Kidney (tissue), 14 donors: ENCODE data around the gene GRAMD2A. TPM values are rescaled to one million over a fixed set of nuclear protein-coding genes. Genes with fewer than 3 reads are reported as not detected.

Experiments
- DNase-seq, 5 donors: peaks; one replicate each; pipeline ENCODE4 v3.0.0-alpha.2; 2013 to 2020
- FAIRE-seq: peaks from 2 replicates; lab custom pipeline; 2012; peaks lifted over from hg19 to GRCh38; lab: Jason Lieb, UNC
- H3K27ac ChIP-seq, 2 donors: one replicate each; pipeline ENCODE4 v1.7.0; 2013; ENCODE audit warnings: low read depth in 2 of 2, low read length in 2 of 2, inconsistent platforms in 1 of 2
- H3K27me3 ChIP-seq: one replicate; pipeline ENCODE4 v1.7.1; 2013; ENCODE audit warnings: low read length, inconsistent platforms; ENCODE audit not compliant: control insufficient read depth, insufficient read depth
- H3K36me3 ChIP-seq, 3 donors: one replicate each; pipeline versions ENCODE4 v1.7.0 to v1.7.1; 2013; ENCODE audit warnings: low read length in 3 of 3, control low read depth in 1 of 3, inconsistent platforms in 1 of 3; ENCODE audit not compliant: insufficient read depth in 3 of 3, control insufficient read depth in 2 of 3
- H3K4me1 ChIP-seq, 3 donors: one replicate each; pipeline versions ENCODE4 v1.7.0 to v1.7.1; 2013; ENCODE audit warnings: low read length in 3 of 3, inconsistent platforms in 1 of 3, low read depth in 1 of 3; ENCODE audit not compliant: control insufficient read depth in 2 of 3, insufficient read depth in 2 of 3
- H3K4me3 ChIP-seq, 3 donors: one replicate each; pipeline versions ENCODE4 v1.7.0 to v1.8.1; 2013; ENCODE audit warnings: low read length in 3 of 3, control low read depth in 1 of 3, inconsistent platforms in 1 of 3
- H3K9ac ChIP-seq, 3 donors: one replicate each; pipeline versions ENCODE4 v1.7.0 to v1.7.1; 2013; ENCODE audit warnings: low read length in 3 of 3, control low read depth in 1 of 3, inconsistent platforms in 1 of 3
- H3K9me3 ChIP-seq, 3 donors: one replicate each; pipeline versions ENCODE4 v1.7.0 to v1.7.1; 2013; ENCODE audit warnings: low read length in 3 of 3, control low read depth in 1 of 3, inconsistent platforms in 1 of 3; ENCODE audit not compliant: control insufficient read depth in 2 of 3, insufficient read depth in 1 of 3
- intact Hi-C: fragments of 100-400 bp; cut with DNase I; formaldehyde crosslinking; loops from one replicate; pipeline ENCODE4 v1.11.1; 2022
- polyA plus RNA-seq: library from polyadenylated mRNA; stranded (reverse); fragments of 350-450 nt; fragmentation: Illumina TruSeq; extraction: RNeasy Lipid Tissue Mini Kit (QIAGEN cat#74804); gene quantifications from one replicate; pipeline ENCODE4 v1.2.3, GENCODE V29; 2014; ENCODE audit warnings: low read depth, low replicate concordance; ENCODE audit not compliant: insufficient read depth
- total RNA-seq: library from RNA; stranded (reverse); fragmentation: NEBNext Ultra II Directional; extraction: Animal tissue kit (Norgen Biotek cat#: 25700); gene quantifications from one replicate; pipeline ENCODE4 v1.2.1, GENCODE V29; 2021
- TF ChIP-seq, protein P1 (sequence below): IDR thresholded peaks from 3 replicates; pipeline ENCODE4 v1.5.1; 2012; ENCODE audit warnings: mild to moderate bottlenecking, moderate library complexity, borderline replicate concordance; ENCODE audit not compliant: insufficient read depth; ENCODE audit errors: extremely low read depth
- donor health status: control.
- donor health status: control.
- donor health status: control.
- donor health status: control.
- donor health status: control.
- donor health status: DM: yes; HTN: yes; CAD: no.
- donor health status: Normal renal cell carcinoma (clear cell type).

Gene GRAMD2A
- total and polyA plus RNA-seq, 2 donors from 2014 or later = 2.7 to 5.4 TPM

DNA sequence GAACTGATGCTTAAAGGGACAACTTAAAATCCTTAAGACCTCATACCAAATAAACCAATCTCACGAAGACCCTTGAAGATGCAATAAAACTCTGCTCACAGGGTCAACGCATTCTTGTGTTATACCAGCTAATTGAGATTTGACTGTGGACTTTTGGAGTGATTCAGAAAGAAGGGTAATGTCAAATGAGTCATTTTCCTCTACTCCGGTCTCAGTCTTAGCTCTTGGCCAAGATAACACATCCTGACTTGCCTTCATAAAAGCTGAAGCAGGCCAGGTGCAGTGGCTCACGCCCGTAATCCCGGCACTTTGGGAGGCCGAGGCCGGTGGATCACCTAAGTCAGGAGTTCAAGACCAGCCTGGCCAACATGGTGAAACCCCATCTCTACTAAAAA is 29.6 kb upstream of the GRAMD2A start:
- DNase-seq (no peak), FAIRE-seq (no peak)
- Histone ChIP-seq H3K9ac (peak overlapping the region in 1 of 3 donors; percentile 22), H3K9me3 (no peaks in the 10 kb centered on the region), H3K27me3 (no peaks in the 10 kb centered on the region), H3K4me1 (peaks cover 3 to 33% (median 15%) of the 10 kb centered on the region in 3 donors), H3K36me3 (peaks cover 0 to 2% (median 0%) of the 10 kb centered on the region in 3 donors), H3K27ac (peak overlapping the region; percentile 65 to 86), H3K4me3 (peak overlapping the region in 1 of 3 donors; percentile 37)
- TF ChIP-seq, protein P1, sequence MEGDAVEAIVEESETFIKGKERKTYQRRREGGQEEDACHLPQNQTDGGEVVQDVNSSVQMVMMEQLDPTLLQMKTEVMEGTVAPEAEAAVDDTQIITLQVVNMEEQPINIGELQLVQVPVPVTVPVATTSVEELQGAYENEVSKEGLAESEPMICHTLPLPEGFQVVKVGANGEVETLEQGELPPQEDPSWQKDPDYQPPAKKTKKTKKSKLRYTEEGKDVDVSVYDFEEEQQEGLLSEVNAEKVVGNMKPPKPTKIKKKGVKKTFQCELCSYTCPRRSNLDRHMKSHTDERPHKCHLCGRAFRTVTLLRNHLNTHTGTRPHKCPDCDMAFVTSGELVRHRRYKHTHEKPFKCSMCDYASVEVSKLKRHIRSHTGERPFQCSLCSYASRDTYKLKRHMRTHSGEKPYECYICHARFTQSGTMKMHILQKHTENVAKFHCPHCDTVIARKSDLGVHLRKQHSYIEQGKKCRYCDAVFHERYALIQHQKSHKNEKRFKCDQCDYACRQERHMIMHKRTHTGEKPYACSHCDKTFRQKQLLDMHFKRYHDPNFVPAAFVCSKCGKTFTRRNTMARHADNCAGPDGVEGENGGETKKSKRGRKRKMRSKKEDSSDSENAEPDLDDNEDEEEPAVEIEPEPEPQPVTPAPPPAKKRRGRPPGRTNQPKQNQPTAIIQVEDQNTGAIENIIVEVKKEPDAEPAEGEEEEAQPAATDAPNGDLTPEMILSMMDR = no peak
- intact Hi-C loops = no loop called here

DNA sequence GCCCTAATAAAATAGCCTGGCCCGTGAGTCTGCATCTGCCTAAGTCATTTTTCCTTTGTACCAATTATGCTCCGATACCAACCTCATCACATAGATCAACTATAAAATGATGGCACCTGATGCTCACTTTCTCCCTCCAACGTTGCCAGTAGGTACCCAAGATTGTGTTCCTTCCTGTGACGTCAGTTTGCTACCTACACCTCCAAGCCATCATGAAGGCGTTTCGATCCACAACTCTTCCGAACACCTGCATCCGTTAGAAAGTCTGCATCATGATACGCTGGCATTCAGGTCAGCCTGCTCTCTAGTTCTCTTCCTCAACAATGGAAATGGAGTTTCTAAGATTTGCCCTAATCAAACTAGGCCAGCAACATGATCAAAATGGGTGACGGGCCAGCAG is 25.7 kb upstream of the GRAMD2A start:
- no peaks in the 10 kb centered on the region for H3K9me3 ChIP-seq
- intact Hi-C loops = no loop called here
- FAIRE-seq = no peak
- H3K36me3 ChIP-seq = peaks cover 0 to 13% (median 10%) of the 10 kb centered on the region in 3 donors
- DNase-seq = no peak
- TF ChIP-seq, protein P1 = no peak
- no peak overlapping the region for H3K27ac ChIP-seq
- H3K27me3 ChIP-seq = no peaks in the 10 kb centered on the region
- no peak overlapping the region for H3K9ac ChIP-seq
- H3K4me1 ChIP-seq = peaks cover 0 to 43% (median 10%) of the 10 kb centered on the region in 3 donors
- no peak overlapping the region for H3K4me3 ChIP-seq

DNA sequence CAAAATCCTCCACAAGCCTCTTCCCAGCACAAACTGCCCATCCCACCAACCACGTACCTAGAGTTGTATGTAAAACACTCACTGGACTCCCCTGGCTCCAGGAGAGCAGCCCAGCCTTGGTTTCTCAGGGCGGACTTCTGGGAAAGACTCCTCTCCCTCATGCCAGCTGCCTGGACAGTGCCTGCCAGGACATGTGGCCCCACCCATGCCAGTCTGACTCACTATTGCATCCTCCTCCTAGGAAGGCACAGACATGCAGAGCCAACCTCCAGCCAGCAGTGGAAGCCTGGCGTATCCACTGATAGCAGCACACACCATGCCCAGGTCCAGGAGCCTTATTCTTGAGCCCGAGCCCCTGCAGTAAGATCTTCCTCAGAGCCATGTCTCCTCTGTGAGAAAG is 24.8 kb upstream of the GRAMD2A start:
- Histone ChIP-seq H3K9me3 (no peaks in the 10 kb centered on the region), H3K36me3 (peaks cover 0 to 18% (median 16%) of the 10 kb centered on the region in 3 donors), H3K9ac (no peak overlapping the region), H3K4me3 (no peak overlapping the region), H3K27ac (no peak overlapping the region), H3K4me1 (peaks cover 0 to 40% (median 6%) of the 10 kb centered on the region in 3 donors), H3K27me3 (no peaks in the 10 kb centered on the region)
- DNase-seq = peak in 1 of 5 donors; percentile 75
- FAIRE-seq = no peak
- intact Hi-C loops = no loop called here
- TF ChIP-seq, protein P1 = no peak

DNA sequence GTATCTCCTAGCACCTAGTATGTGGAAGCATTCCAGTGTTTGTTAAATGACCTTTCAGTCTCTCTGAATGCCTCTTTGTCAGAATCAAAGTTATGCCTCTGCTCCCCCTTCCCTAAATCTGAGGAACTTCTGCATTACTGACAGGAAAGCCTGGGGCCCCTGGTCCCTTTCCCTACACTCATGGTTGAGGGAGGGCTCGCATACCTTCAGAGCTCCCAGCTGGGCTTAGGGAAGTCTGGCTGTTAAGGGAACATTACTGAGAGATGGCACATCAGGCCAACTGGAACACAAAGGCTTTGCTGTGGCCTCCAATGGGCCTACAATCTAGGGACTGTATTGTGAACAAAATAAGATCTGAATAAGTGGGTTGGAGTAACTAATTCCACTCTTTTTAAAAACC is 23.1 kb upstream of the GRAMD2A start:
- no peak overlapping the region for H3K4me3 ChIP-seq
- H3K36me3 ChIP-seq = peaks cover 0 to 32% (median 25%) of the 10 kb centered on the region in 3 donors
- H3K27ac ChIP-seq = no peak overlapping the region
- H3K27me3 ChIP-seq = no peaks in the 10 kb centered on the region
- H3K9ac ChIP-seq = no peak overlapping the region
- FAIRE-seq (no peak), DNase-seq (no peak)
- peaks cover 0 to 32% (median 6%) of the 10 kb centered on the region in 3 donors for H3K4me1 ChIP-seq
- H3K9me3 ChIP-seq = no peaks in the 10 kb centered on the region
- intact Hi-C loops = no loop called here
- TF ChIP-seq, protein P1 = no peak
